H1 (cell line): ENCODE data around the gene DNAJC22. TPM values are rescaled to one million over a fixed set of nuclear protein-coding genes. Genes with fewer than 3 reads are reported as not detected.

Experiments used
- CTCF ChIA-PET: fragments of 300-600 bp; sonication (Branson Sonifier 250); formaldehyde crosslinking; loops from one replicate; lab custom pipeline; 2021; ENCODE audit not compliant: partially characterized antibody; lab: Charles Lee
- POLR2A ChIA-PET: fragments of 300-600 bp; sonication (Branson Sonifier 250); formaldehyde crosslinking; loops from one replicate; lab custom pipeline; 2021; ENCODE audit warnings: inconsistent platforms; ENCODE audit not compliant: partially characterized antibody; lab: Charles Lee
- DNase-seq, 2 experiments: peaks; one replicate each; pipeline versions ENCODE4 v3.0.0 to v3.0.0-alpha.2; 2010 to 2022; ENCODE audit warnings: low spot score in 2 of 2, low read depth in 1 of 2, mixed read lengths in 1 of 2
- FAIRE-seq: peaks from 2 replicates; lab custom pipeline; 2011; peaks lifted over from hg19 to GRCh38; lab: Jason Lieb, UNC
- H2AFZ ChIP-seq: 2 replicates; pipeline ENCODE4 v1.8.1; 2012; ENCODE audit warnings: low read length, inconsistent platforms
- H2AK5ac ChIP-seq: 2 replicates; pipeline ENCODE4 v1.6.1; 2013; ENCODE audit warnings: low read depth, low read length
- H2BK120ac ChIP-seq: replicated peaks from 2 replicates; pipeline ENCODE3; 2013; ENCODE audit warnings: low read depth, low read length, inconsistent platforms
- H2BK12ac ChIP-seq: 2 replicates; pipeline ENCODE4 v1.6.1; 2013; ENCODE audit warnings: low read depth, low read length
- H2BK15ac ChIP-seq: 2 replicates; pipeline ENCODE4 v1.6.1; 2013; ENCODE audit warnings: low read length
- H2BK20ac ChIP-seq: 2 replicates; pipeline ENCODE4 v1.6.1; 2013; ENCODE audit warnings: low read length
- H2BK5ac ChIP-seq: 2 replicates; pipeline ENCODE4 v1.6.1; 2013; ENCODE audit warnings: low read depth, low read length
- H3K14ac ChIP-seq: 2 replicates; pipeline ENCODE4 v1.6.1; 2013; ENCODE audit warnings: inconsistent platforms; ENCODE audit not compliant: insufficient read length
- H3K18ac ChIP-seq: 2 replicates; pipeline ENCODE4 v1.6.1; 2013; ENCODE audit warnings: low read length; ENCODE audit errors: extremely low read depth
- H3K23ac ChIP-seq: 2 replicates; pipeline ENCODE4 v1.6.1; 2013; ENCODE audit warnings: inconsistent platforms; ENCODE audit not compliant: insufficient read length
- H3K23me2 ChIP-seq: 2 replicates; pipeline ENCODE4 v1.6.1; 2013; ENCODE audit warnings: low read depth, low read length
- H3K27ac ChIP-seq: 2 replicates; pipeline ENCODE4 v1.6.1; 2011; ENCODE audit warnings: low read depth, low read length, inconsistent platforms
- H3K27me3 ChIP-seq, 4 experiments: replicated peaks in 1 of 4; 1 replicate in 1 of 4; 2 replicates in 3 of 4; pipeline versions ENCODE4 v1.6.1 to v1.8.1; 2011 to 2013; ENCODE audit warnings: low read length in 3 of 4, mild to moderate bottlenecking in 3 of 4, inconsistent platforms in 2 of 4, mixed read lengths in 2 of 4, moderate library complexity in 1 of 4; ENCODE audit not compliant: control insufficient read depth in 3 of 4, insufficient read depth in 3 of 4; ENCODE audit errors: extremely low read depth in 1 of 4
- H3K36me3 ChIP-seq, 4 experiments: 2 replicates each; pipeline versions ENCODE4 v1.6.1 to v1.8.1; 2011 to 2013; ENCODE audit warnings: mild to moderate bottlenecking in 4 of 4, low read length in 3 of 4, moderate library complexity in 2 of 4, control low read depth in 1 of 4, inconsistent platforms in 1 of 4; ENCODE audit not compliant: insufficient read depth in 4 of 4, control insufficient read depth in 2 of 4
- H3K4ac ChIP-seq: replicated peaks from 2 replicates; pipeline ENCODE3; 2013; ENCODE audit warnings: low read length, low read depth, mixed read lengths, inconsistent platforms; ENCODE audit not compliant: insufficient read length
- H3K4me1 ChIP-seq, 4 experiments: replicated peaks in 1 of 4; 1 replicate in 1 of 4; 2 replicates in 3 of 4; pipeline versions ENCODE4 v1.6.1 to v1.8.1; 2011 to 2013; ENCODE audit warnings: low read length in 3 of 4, inconsistent platforms in 2 of 4, mixed read lengths in 1 of 4; ENCODE audit not compliant: insufficient read depth in 4 of 4, control insufficient read depth in 3 of 4
- H3K4me2 ChIP-seq, 2 experiments: 2 replicates each; pipeline versions ENCODE4 v1.6.1 to v1.8.1; 2011 to 2013; ENCODE audit warnings: low read depth in 2 of 2, low read length in 2 of 2, control low read depth in 1 of 2, inconsistent platforms in 1 of 2, mild to moderate bottlenecking in 1 of 2; ENCODE audit not compliant: insufficient read depth in 1 of 2
- H3K4me3 ChIP-seq, 4 experiments: fragments of 200-600, 300-600 bp in 1 of 4; sonication (generic), shearing (Covaris generic), sonication (Bioruptor Twin) in 1 of 4; 2 replicates each; pipeline versions ENCODE4 v1.5.1 to v1.8.1; 2011 to 2016; ENCODE audit warnings: low read length in 4 of 4, low read depth in 3 of 4, control low read depth in 2 of 4, inconsistent platforms in 2 of 4, mild to moderate bottlenecking in 2 of 4, mixed read lengths in 1 of 4, moderate library complexity in 1 of 4; ENCODE audit not compliant: insufficient read depth in 2 of 4; ENCODE audit errors: extremely low read depth in 1 of 4
- H3K56ac ChIP-seq: replicated peaks from 2 replicates; pipeline ENCODE3; 2013; ENCODE audit warnings: low read depth, mild to moderate bottlenecking, mixed read lengths, low read length, inconsistent platforms; ENCODE audit not compliant: insufficient read length
- H3K79me1 ChIP-seq: 2 replicates; pipeline ENCODE4 v1.6.1; 2013; ENCODE audit warnings: low read depth, low read length, control low read depth
- H3K79me2 ChIP-seq, 2 experiments: 2 replicates each; pipeline versions ENCODE4 v1.6.1 to v1.8.1; 2012 to 2013; ENCODE audit warnings: low read length in 2 of 2, mild to moderate bottlenecking in 2 of 2, inconsistent platforms in 1 of 2; ENCODE audit not compliant: insufficient read depth in 2 of 2, control insufficient read depth in 1 of 2
- H3K9ac ChIP-seq, 4 experiments: replicated peaks in 1 of 4; 1 replicate in 1 of 4; 2 replicates in 3 of 4; pipeline versions ENCODE4 v1.6.1 to v1.8.1; 2011 to 2013; ENCODE audit warnings: low read depth in 3 of 4, low read length in 3 of 4, control low read depth in 2 of 4, mild to moderate bottlenecking in 2 of 4, moderate library complexity in 2 of 4, inconsistent platforms in 1 of 4; ENCODE audit errors: extremely low read depth in 1 of 4
- H3K9me3 ChIP-seq, 2 experiments: 2 replicates each; pipeline versions ENCODE4 v1.6.1 to v1.8.1; 2012 to 2013; ENCODE audit warnings: mild to moderate bottlenecking in 2 of 2, moderate library complexity in 2 of 2, control low read depth in 1 of 2, inconsistent platforms in 1 of 2, low read depth in 1 of 2, low read length in 1 of 2, mixed read lengths in 1 of 2; ENCODE audit not compliant: insufficient read depth in 2 of 2
- H4K20me1 ChIP-seq, 2 experiments: replicated peaks in 1 of 2; 2 replicates each; pipeline versions ENCODE3 to v1.8.1; 2011 to 2013; ENCODE audit warnings: inconsistent platforms in 2 of 2, low read length in 2 of 2, mild to moderate bottlenecking in 1 of 2; ENCODE audit not compliant: insufficient read depth in 2 of 2, control insufficient read depth in 1 of 2
- H4K5ac ChIP-seq: 2 replicates; pipeline ENCODE4 v1.6.1; 2013; ENCODE audit warnings: low read length, low read depth, mixed read lengths, inconsistent platforms; ENCODE audit not compliant: insufficient read length
- H4K8ac ChIP-seq: 2 replicates; pipeline ENCODE4 v1.8.0; 2013; ENCODE audit warnings: mild to moderate bottlenecking, moderate library complexity, low read length, inconsistent platforms; ENCODE audit not compliant: insufficient read depth; ENCODE audit errors: extremely low read depth
- H4K91ac ChIP-seq: replicated peaks from 2 replicates; pipeline ENCODE3; 2013; ENCODE audit warnings: low read length, mixed read lengths, inconsistent platforms; ENCODE audit not compliant: insufficient read length
- BACH1 ChIP-seq: IDR thresholded peaks from 2 replicates; pipeline ENCODE4 v1.6.1; 2012; ENCODE audit warnings: low read length, improper control_type of control experiment
- CHD1 ChIP-seq: IDR thresholded peaks from 2 replicates; pipeline ENCODE4 v1.6.1; 2012; ENCODE audit warnings: low read depth, low read length, improper control_type of control experiment
- CTBP2 ChIP-seq: IDR thresholded peaks from 2 replicates; pipeline ENCODE4 v1.7.0; 2011; ENCODE audit warnings: borderline replicate concordance, mild to moderate bottlenecking, moderate library complexity, mixed read lengths, low read length; ENCODE audit not compliant: insufficient read depth, insufficient read length
- EGR1 ChIP-seq: IDR thresholded peaks from 2 replicates; pipeline ENCODE4 v1.6.1; 2011; ENCODE audit warnings: low read depth, low read length, borderline replicate concordance
- JUN ChIP-seq: IDR thresholded peaks from 2 replicates; pipeline ENCODE4 v1.6.1; 2011; ENCODE audit warnings: low read depth, mild to moderate bottlenecking, improper control_type of control experiment, low read length
- KDM1A ChIP-seq: fragments of 200-600, 300-600 bp; sonication (generic); IDR thresholded peaks from 2 replicates; pipeline ENCODE4 v1.7.1; 2016; ENCODE audit warnings: mild to moderate bottlenecking, low read length, borderline replicate concordance
- KDM5A ChIP-seq: fragments of 200-600 bp; IDR thresholded peaks from 2 replicates; pipeline ENCODE4 v1.7.1; 2012; ENCODE audit warnings: mild to moderate bottlenecking, low read length, inconsistent platforms, mixed read lengths
- NANOG ChIP-seq: IDR thresholded peaks from 2 replicates; pipeline ENCODE4 v1.6.1; 2011; ENCODE audit warnings: low read length, low read depth, mild to moderate bottlenecking, inconsistent platforms; ENCODE audit not compliant: insufficient read depth, poor library complexity, severe bottlenecking
- NRF1 ChIP-seq: IDR thresholded peaks from 2 replicates; pipeline ENCODE4 v1.6.1; 2011; ENCODE audit warnings: mild to moderate bottlenecking, low read depth, low read length, improper control_type of control experiment
- PHF8 ChIP-seq: fragments of 200-600 bp; sonication (generic); conservative IDR thresholded peaks from 2 replicates; pipeline ENCODE4 v1.7.1; 2012; ENCODE audit warnings: low read depth, mild to moderate bottlenecking, inconsistent platforms, low read length, moderate library complexity
- RFX5 ChIP-seq: IDR thresholded peaks from 2 replicates; pipeline ENCODE4 v1.6.1; 2011; ENCODE audit warnings: low read depth, low read length, improper control_type of control experiment, borderline replicate concordance
- SAP30 ChIP-seq: fragments of 300-600 bp; sonication (generic); IDR thresholded peaks from 2 replicates; pipeline ENCODE4 v1.7.1; 2012; ENCODE audit warnings: low read length, moderate library complexity, mild to moderate bottlenecking, inconsistent platforms; ENCODE audit not compliant: insufficient read depth, insufficient replicate concordance
- TEAD4 ChIP-seq: IDR thresholded peaks from 2 replicates; pipeline ENCODE4 v1.6.1; 2012; ENCODE audit warnings: low read depth, low read length, inconsistent platforms, mixed read lengths
- YY1 ChIP-seq: IDR thresholded peaks from 2 replicates; pipeline ENCODE4 v1.6.1; 2011; ENCODE audit warnings: low read depth, mild to moderate bottlenecking, low read length
- WGBS, 2 experiments: shearing (Covaris generic) in 1 of 2; methylation state at CpG; one replicate each; pipeline versions ENCODE4 v1.1.6 to v1.1.7; 2013 to 2015; ENCODE audit warnings: low lambda C conversion rate in 2 of 2, mixed read lengths in 2 of 2, inconsistent platforms in 1 of 2, low coverage in 1 of 2, missing lambda C conversion rate in 1 of 2; ENCODE audit not compliant: insufficient replicate concordance in 2 of 2, insufficient coverage in 1 of 2, insufficient read length in 1 of 2; ENCODE audit errors: extremely low coverage in 1 of 2, missing lambda C conversion rate in 1 of 2; 5-methylcytosine and 5-hydroxymethylcytosine counted together
- polyA plus RNA-seq, 7 experiments: library from polyadenylated mRNA; depleted of rRNA in 3 of 7; stranded (reverse) in 5 of 7; unstranded in 2 of 7; fragments of >200 nt in 5 of 7; fragments of 200-250 nt in 2 of 7; gene quantifications; 1 replicate in 5 of 7; 2 replicates in 1 of 7; 4 replicates in 1 of 7; pipeline versions ENCODE4 v1.2.1 to v1.2.3, GENCODE V29; 2011 to 2013; ENCODE audit warnings: missing spikeins in 2 of 7, mixed read lengths in 2 of 7
- total RNA-seq: library from RNA; stranded (reverse); fragmentation: NEBNext Ultra II Directional; extraction: Animal tissue kit (Norgen Biotek cat#: 25700); gene quantifications from 2 replicates; pipeline ENCODE4 v1.2.1, GENCODE V29; 2021

Gene DNAJC22
- total and polyA plus RNA-seq, 2 of the 8 experiments (the other 6 are each of a cell fraction or from before 2014, with no cell fraction given), result 0.20 to 0.39 TPM

- no peak overlapping the region for H2AFZ ChIP-seq
- H2AK5ac ChIP-seq, result no peak overlapping the region
- H3K14ac ChIP-seq, result no peak overlapping the region
- H2BK120ac ChIP-seq, result no peak overlapping the region
- no peak overlapping the region for H4K91ac ChIP-seq
- H3K4me3 ChIP-seq, result no peak overlapping the region
- FAIRE-seq (no peak), DNase-seq (no peak)
- no peak overlapping the region for H3K27ac ChIP-seq
- H4K5ac ChIP-seq, result no peak overlapping the region
- H3K4ac ChIP-seq, result no peak overlapping the region
- no peak overlapping the region for H4K8ac ChIP-seq
- H2BK15ac ChIP-seq, result no peak overlapping the region
- H3K56ac ChIP-seq, result no peak overlapping the region
- no peak overlapping the region; a peak in 1 of 4 replicates for H3K4me2 ChIP-seq
- peaks cover 9% of the 10 kb centered on the region for H3K23me2 ChIP-seq
- POLR2A ChIA-PET, result interaction anchor here (1.8 kb wide), 1 partner anchor 149 kb away, joined by 7 read pairs; no protein-coding TSS in a partner anchor
- no peak overlapping the region for H2BK12ac ChIP-seq
- H2BK20ac ChIP-seq, result no peak overlapping the region
- CTCF ChIA-PET, result interaction anchor here (0.6 to 26.7 kb wide), 5 partner anchors 17 to 145 kb away, joined by 3 to 538 read pairs (median 11); partner anchors contain the start of gene DNAJC22
- WGBS, 2 experiments, result 88% methylated on average over 1 of the region's 1 CpG; no CpG with 5 or more reads in 1 of the 2 experiments
- no peaks in the 10 kb centered on the region for H3K9me3 ChIP-seq
- peaks cover 0 to 3% (median 0%) of the 10 kb centered on the region in 4 experiments; a peak in 3 of 7 replicates for H3K27me3 ChIP-seq
- H3K36me3 ChIP-seq, result no peaks in the 10 kb centered on the region
- no peaks in the 10 kb centered on the region for H4K20me1 ChIP-seq
- H3K79me1 ChIP-seq, result no peaks in the 10 kb centered on the region
- no peak overlapping the region for H3K9ac ChIP-seq
- no peak overlapping the region for H3K18ac ChIP-seq
- H3K23ac ChIP-seq, result no peak overlapping the region
- no peak overlapping the region for H2BK5ac ChIP-seq
- peaks cover 0 to 8% (median 2%) of the 10 kb centered on the region in 4 experiments; a peak in 3 of 7 replicates for H3K4me1 ChIP-seq
- peaks cover 0 to 22% of the 10 kb centered on the region in 2 experiments; a peak in 3 of 4 replicates for H3K79me2 ChIP-seq
- TF ChIP-seq JUN (no peak), PHF8 (no peak), KDM1A (no peak), CTBP2 (no peak), KDM5A (no peak), CHD1 (no peak), TEAD4 (no peak), EGR1 (no peak), RFX5 (no peak), SAP30 (no peak), NANOG (no peak), NRF1 (no peak), YY1 (no peak), BACH1 (no peak)
These were observed 18.3 kb downstream of the DNAJC22 start for GRCh38 chr12:49364989-49365388.
